Ovary (tissue), 9 donors: ENCODE results near the gene SLC30A10. TPM values are rescaled to one million over a fixed set of nuclear protein-coding genes. Genes with fewer than 3 reads are reported as not detected.
"Not testable (repeated sequence)": the region's sequence is repeated elsewhere in the genome, so short reads cannot be mapped to it uniquely, and the experiment has no call there.

ENCODE experiments used
- DNase-seq, 5 donors: peaks; one replicate each; pipeline ENCODE4 v3.0.0-alpha.2; 2019 to 2020
- H3K27ac ChIP-seq, 2 donors: fragments of 200-600 bp; one replicate each; pipeline versions ENCODE4 v1.5.1 to v1.8.0; 2019 to 2022
- H3K27me3 ChIP-seq: fragments of 200-600 bp; one replicate; pipeline ENCODE4 v1.8.0; 2022
- H3K36me3 ChIP-seq: fragments of 200-600 bp; sonication (generic); one replicate; pipeline ENCODE4 v1.5.1; 2019
- H3K4me1 ChIP-seq: one replicate; pipeline ENCODE4 v1.8.1; 2013; ENCODE audit warnings: mild to moderate bottlenecking, moderate library complexity; ENCODE audit not compliant: insufficient read depth
- H3K4me3 ChIP-seq: fragments of 200-600 bp; sonication (generic); one replicate; pipeline ENCODE4 v1.5.1; 2017
- H3K9me3 ChIP-seq, 2 donors: fragments of 200-600 bp in 1 of 2; sonication (generic) in 1 of 2; one replicate each; pipeline versions ENCODE4 v1.5.1 to v1.8.1; 2013 to 2019; ENCODE audit warnings: mild to moderate bottlenecking in 1 of 2, moderate library complexity in 1 of 2
- CTCF ChIP-seq, 3 donors: fragments of 450-650 bp in 2 of 3; fragments of 200-600 bp in 1 of 3; IDR thresholded peaks; one replicate each; pipeline versions ENCODE4 v1.5.1 to v1.8.0; 2016 to 2022; ENCODE audit warnings: antibody characterized with exemption in 3 of 3, mild to moderate bottlenecking in 1 of 3
- EP300 ChIP-seq: sonication (generic); formaldehyde crosslinking; IDR thresholded peaks from one replicate; pipeline ENCODE4 v1.6.1; 2017; ENCODE audit warnings: antibody characterized with exemption
- POLR2A ChIP-seq: fragments of 450-650 bp; IDR thresholded peaks from one replicate; pipeline ENCODE4 v1.6.1; 2017; ENCODE audit warnings: antibody characterized with exemption, mild to moderate bottlenecking, moderate library complexity
- WGBS, 3 donors: extraction: QIAGEN DNeasy Blood & Tissue Kit in 1 of 3; methylation state at CpG; one replicate each; pipeline versions ENCODE4 v1.1.5 to v1.1.7; 2013 to 2017; 5-methylcytosine and 5-hydroxymethylcytosine counted together
- intact Hi-C, 4 donors: fragments of 100-400 bp; cut with DNase I; formaldehyde crosslinking; loops; one replicate each; pipeline versions ENCODE4 v1.11.0 to v1.15.1; 2022 to 2023
- polyA plus RNA-seq, 2 donors: library from polyadenylated mRNA; stranded (reverse); fragments of 200-250 nt in 1 of 2; fragments of 350-450 nt in 1 of 2; fragmentation: Illumina TruSeq in 1 of 2; extraction: RNeasy Lipid Tissue Mini Kit (QIAGEN cat#74804) in 1 of 2; gene quantifications; one replicate each; pipeline ENCODE4 v1.2.3, GENCODE V29; 2013 to 2014
- total RNA-seq, 7 donors: library from RNA; depleted of rRNA in 2 of 7; stranded (reverse); fragments of >200 nt in 2 of 7; fragmentation: NEBNext Ultra II Directional in 3 of 7; extraction: Animal tissue kit (Norgen Biotek cat#: 25700) in 3 of 7; gene quantifications; one replicate each; pipeline versions ENCODE4 v1.1.0 to v1.2.4, GENCODE V29; 2016 to 2023
- donor health status: DM: no; HTN: no; CAD: no; lungs with moderate emphysema.
- donor health status: DM: no; HTN: no; CAD: no.
- donor health status: Bipolar disorder and iron deficiency.
- donor health status: DM: yes; HTN: yes; CAD: no.
- donor health status: DM: no; HTN: no; CAD: no.
- donor health status: DM: yes; HTN: yes; CAD: no.

The SLC30A10 gene
- total and polyA plus RNA-seq, 9 donors = 0.18 to 2.9 (median 0.48) TPM

- H3K9me3 ChIP-seq = no peaks in the 10 kb centered on the region
- intact Hi-C loops = no loop called here
- H3K36me3 ChIP-seq = no peaks in the 10 kb centered on the region
- H3K27ac ChIP-seq = no peak overlapping the region
- H3K4me1 ChIP-seq = no peaks in the 10 kb centered on the region
- H3K27me3 ChIP-seq = no peaks in the 10 kb centered on the region
- TF ChIP-seq CTCF (IDR thresholded peaks at IDR 0.05) (no peak), POLR2A (no peak), EP300 (no peak)
- no peak for DNase-seq
- 70 to 75% (median 74%) methylated on average over 3 of the region's 3 CpGs for WGBS, 3 donors
- H3K4me3 ChIP-seq = no peak overlapping the region
Observed at GRCh38 chr1:219882755-219883154, 45.6 kb downstream of the SLC30A10 start.

GRCh38 chr1:219882096-219882495 is 46.3 kb downstream of the SLC30A10 start:
- H3K36me3 ChIP-seq = no peaks in the 10 kb centered on the region
- intact Hi-C loops = no loop called here
- H3K4me1 ChIP-seq = no peaks in the 10 kb centered on the region
- no peak for DNase-seq
- WGBS, 3 donors = 61 to 74% (median 64%) methylated on average over 3 of the region's 3 CpGs
- no peak for TF ChIP-seq EP300
- no peak for TF ChIP-seq POLR2A
- no peak for TF ChIP-seq CTCF (IDR thresholded peaks at IDR 0.05)
- H3K9me3 ChIP-seq = no peaks in the 10 kb centered on the region
- no peaks in the 10 kb centered on the region for H3K27me3 ChIP-seq
- H3K27ac ChIP-seq = no peak overlapping the region
- no peak overlapping the region for H3K4me3 ChIP-seq

GRCh38 chr1:219880765-219881457 is 47.4 kb downstream of the SLC30A10 start:
- no peak for DNase-seq
- no peaks in the 10 kb centered on the region for H3K36me3 ChIP-seq
- no peaks in the 10 kb centered on the region for H3K27me3 ChIP-seq
- intact Hi-C loops = no loop called here
- H3K27ac ChIP-seq = no peak overlapping the region
- no peak overlapping the region for H3K4me3 ChIP-seq
- H3K4me1 ChIP-seq = no peaks in the 10 kb centered on the region
- TF ChIP-seq EP300 (no peak), POLR2A (no peak), CTCF (IDR thresholded peaks at IDR 0.05) (no peak)
- no peaks in the 10 kb centered on the region for H3K9me3 ChIP-seq

- WGBS, 3 donors = 52 to 63% (median 52%) methylated on average over 5 of the region's 5 CpGs
- H3K9me3 ChIP-seq = no peaks in the 10 kb centered on the region
- no peaks in the 10 kb centered on the region for H3K36me3 ChIP-seq
- H3K27ac ChIP-seq = no peak overlapping the region
- no peaks in the 10 kb centered on the region for H3K27me3 ChIP-seq
- intact Hi-C loops = no loop called here
- no peak overlapping the region for H3K4me3 ChIP-seq
- TF ChIP-seq EP300 (no peak), POLR2A (no peak)
- no peak for DNase-seq
- H3K4me1 ChIP-seq = no peaks in the 10 kb centered on the region
Observed at GRCh38 chr1:219876798-219877209, 51.6 kb downstream of the SLC30A10 start.

GRCh38 chr1:219875860-219876259 is 52.5 kb downstream of the SLC30A10 start:
- 59 to 69% (median 64%) methylated on average over 3 of the region's 3 CpGs for WGBS, 3 donors
- no peaks in the 10 kb centered on the region for H3K9me3 ChIP-seq
- H3K4me1 ChIP-seq = no peaks in the 10 kb centered on the region
- H3K36me3 ChIP-seq = no peaks in the 10 kb centered on the region
- intact Hi-C loops = no loop called here
- H3K27ac ChIP-seq = no peak overlapping the region
- H3K4me3 ChIP-seq = no peak overlapping the region
- TF ChIP-seq POLR2A = no peak
- no peak for TF ChIP-seq CTCF (IDR thresholded peaks at IDR 0.05)
- TF ChIP-seq EP300 = no peak
- DNase-seq = no peak
- H3K27me3 ChIP-seq = no peaks in the 10 kb centered on the region

GRCh38 chr1:219872538-219872937 is 55.8 kb downstream of the SLC30A10 start:
- H3K4me3 ChIP-seq, H3K4me1 ChIP-seq, H3K36me3 ChIP-seq, intact Hi-C loops, DNase-seq, H3K27me3 ChIP-seq, H3K9me3 ChIP-seq, H3K27ac ChIP-seq: not testable (repeated sequence)
- 68 to 78% (median 74%) methylated on average over 1 of the region's 1 CpG for WGBS, 3 donors
